ENCODE measurements around the gene ADAM11. TPM values are rescaled to one million over a fixed set of nuclear protein-coding genes. Genes with fewer than 3 reads are reported as not detected.
"Not testable (repeated sequence)": the region's sequence is repeated elsewhere in the genome, so short reads cannot be mapped to it uniquely, and the experiment has no call there.

The ADAM11 gene, protein sequence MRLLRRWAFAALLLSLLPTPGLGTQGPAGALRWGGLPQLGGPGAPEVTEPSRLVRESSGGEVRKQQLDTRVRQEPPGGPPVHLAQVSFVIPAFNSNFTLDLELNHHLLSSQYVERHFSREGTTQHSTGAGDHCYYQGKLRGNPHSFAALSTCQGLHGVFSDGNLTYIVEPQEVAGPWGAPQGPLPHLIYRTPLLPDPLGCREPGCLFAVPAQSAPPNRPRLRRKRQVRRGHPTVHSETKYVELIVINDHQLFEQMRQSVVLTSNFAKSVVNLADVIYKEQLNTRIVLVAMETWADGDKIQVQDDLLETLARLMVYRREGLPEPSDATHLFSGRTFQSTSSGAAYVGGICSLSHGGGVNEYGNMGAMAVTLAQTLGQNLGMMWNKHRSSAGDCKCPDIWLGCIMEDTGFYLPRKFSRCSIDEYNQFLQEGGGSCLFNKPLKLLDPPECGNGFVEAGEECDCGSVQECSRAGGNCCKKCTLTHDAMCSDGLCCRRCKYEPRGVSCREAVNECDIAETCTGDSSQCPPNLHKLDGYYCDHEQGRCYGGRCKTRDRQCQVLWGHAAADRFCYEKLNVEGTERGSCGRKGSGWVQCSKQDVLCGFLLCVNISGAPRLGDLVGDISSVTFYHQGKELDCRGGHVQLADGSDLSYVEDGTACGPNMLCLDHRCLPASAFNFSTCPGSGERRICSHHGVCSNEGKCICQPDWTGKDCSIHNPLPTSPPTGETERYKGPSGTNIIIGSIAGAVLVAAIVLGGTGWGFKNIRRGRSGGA
- under 1 TPM; under 0.01 to 0.98 (median 0.64) TPM for total RNA-seq

DNA sequence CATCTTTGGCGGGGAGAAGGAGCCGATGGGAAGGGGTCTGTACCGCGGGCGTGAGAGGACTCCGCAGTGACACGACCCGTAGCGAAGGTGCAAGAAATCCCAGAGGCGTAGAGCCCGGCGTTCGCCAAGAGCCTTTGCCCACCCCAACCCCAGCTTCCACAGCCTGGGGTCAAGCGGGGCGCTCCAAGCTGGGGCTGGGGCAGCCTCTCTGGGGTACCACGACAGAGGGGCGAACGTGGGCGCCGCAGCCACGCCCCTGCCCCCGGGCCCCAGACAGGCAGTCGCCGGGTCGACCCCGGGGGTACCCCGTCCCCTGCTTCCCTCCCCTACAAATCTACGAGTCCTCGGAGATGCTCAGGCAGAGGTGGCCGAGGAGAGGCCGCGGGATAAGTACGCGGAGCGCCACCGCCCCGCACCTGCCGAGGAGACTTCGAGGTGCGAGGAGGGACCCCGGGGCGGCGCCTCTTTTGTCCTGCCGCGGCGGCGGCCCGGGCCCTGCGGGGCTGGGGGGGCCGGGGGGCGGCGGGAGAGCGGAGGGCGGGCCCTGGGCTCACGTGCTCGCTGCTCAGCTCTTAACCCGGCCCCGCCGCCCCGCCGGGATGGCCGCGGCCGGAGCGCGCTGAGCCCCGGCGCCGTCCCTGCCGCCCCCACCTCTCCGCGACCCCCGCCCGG lies at the start of gene ADAM11:
Gene ADAM11 (plus strand): TSS at position 575 of the 672 bp plus-strand sequence. CDS start 212 bp downstream, outside the sequence.
- no peak for DNase-seq (ENCODE audit: extremely low spot score)
- Histone ChIP-seq H3K4me3 (peak within 1 kb of the TSS; percentile 56 to 63 (median 58)), H3K9me3 (no peaks in the 10 kb centered on the region), H3K36me3 (no peaks in the 10 kb centered on the region), H3K4me1 (peaks cover 15 to 22% (median 17%) of the 10 kb centered on the region in 4 donors), H3K27ac (replicated peaks in 1 of 4) (no peak within 1 kb of the TSS), H3K27me3 (peaks cover 0 to 56% (median 22%) of the 10 kb centered on the region in 4 donors)
- intact Hi-C loops (cut with DNase I) = no loop called here
- TF ChIP-seq EP300 (IDR thresholded peaks at IDR 0.05) = no peak
- 20% methylated on average over 8 of the region's 74 CpGs for WGBS

DNA sequence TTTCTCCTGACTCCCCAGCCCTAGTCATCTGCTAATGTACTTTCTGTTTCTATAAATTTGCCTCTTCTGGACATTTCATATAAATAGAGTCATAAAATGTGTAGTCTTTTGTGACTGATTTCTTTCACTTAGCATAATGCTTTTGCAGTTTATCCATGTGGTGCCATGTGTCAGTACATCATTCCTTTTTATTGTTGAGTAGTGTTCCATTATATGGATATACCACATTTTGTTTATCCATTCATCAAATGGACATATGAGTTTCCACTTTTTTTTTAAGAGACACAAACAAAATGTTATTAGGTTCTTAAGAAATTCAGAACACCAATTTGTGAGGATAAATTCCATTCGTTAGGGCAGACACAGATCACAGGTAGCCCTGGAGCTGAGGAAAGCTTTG lies 39.3 kb upstream of the ADAM11 start:
- WGBS = 100% methylated on average over 1 of the region's 1 CpG
- intact Hi-C loops (cut with DNase I) = no loop called here
- H3K9me3 ChIP-seq = no peaks in the 10 kb centered on the region
- H3K4me1 ChIP-seq = no peaks in the 10 kb centered on the region
- TF ChIP-seq EP300 (IDR thresholded peaks at IDR 0.05) = no peak
- no peak for TF ChIP-seq POLR2AphosphoS5 (IDR thresholded peaks at IDR 0.05)
- TF ChIP-seq POLR2A (IDR thresholded peaks at IDR 0.05; ENCODE audit: low read depth) = no peak
- TF ChIP-seq, protein P1, sequence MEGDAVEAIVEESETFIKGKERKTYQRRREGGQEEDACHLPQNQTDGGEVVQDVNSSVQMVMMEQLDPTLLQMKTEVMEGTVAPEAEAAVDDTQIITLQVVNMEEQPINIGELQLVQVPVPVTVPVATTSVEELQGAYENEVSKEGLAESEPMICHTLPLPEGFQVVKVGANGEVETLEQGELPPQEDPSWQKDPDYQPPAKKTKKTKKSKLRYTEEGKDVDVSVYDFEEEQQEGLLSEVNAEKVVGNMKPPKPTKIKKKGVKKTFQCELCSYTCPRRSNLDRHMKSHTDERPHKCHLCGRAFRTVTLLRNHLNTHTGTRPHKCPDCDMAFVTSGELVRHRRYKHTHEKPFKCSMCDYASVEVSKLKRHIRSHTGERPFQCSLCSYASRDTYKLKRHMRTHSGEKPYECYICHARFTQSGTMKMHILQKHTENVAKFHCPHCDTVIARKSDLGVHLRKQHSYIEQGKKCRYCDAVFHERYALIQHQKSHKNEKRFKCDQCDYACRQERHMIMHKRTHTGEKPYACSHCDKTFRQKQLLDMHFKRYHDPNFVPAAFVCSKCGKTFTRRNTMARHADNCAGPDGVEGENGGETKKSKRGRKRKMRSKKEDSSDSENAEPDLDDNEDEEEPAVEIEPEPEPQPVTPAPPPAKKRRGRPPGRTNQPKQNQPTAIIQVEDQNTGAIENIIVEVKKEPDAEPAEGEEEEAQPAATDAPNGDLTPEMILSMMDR (IDR thresholded peaks at IDR 0.05) = no peak
- H3K27ac ChIP-seq (replicated peaks in 1 of 4) = no peak overlapping the region
- H3K4me3 ChIP-seq = no peak overlapping the region
- H3K36me3 ChIP-seq = peaks cover 0 to 26% (median 9%) of the 10 kb centered on the region in 4 donors
- no peaks in the 10 kb centered on the region for H3K27me3 ChIP-seq
- DNase-seq (ENCODE audit: extremely low spot score) = no peak

DNA sequence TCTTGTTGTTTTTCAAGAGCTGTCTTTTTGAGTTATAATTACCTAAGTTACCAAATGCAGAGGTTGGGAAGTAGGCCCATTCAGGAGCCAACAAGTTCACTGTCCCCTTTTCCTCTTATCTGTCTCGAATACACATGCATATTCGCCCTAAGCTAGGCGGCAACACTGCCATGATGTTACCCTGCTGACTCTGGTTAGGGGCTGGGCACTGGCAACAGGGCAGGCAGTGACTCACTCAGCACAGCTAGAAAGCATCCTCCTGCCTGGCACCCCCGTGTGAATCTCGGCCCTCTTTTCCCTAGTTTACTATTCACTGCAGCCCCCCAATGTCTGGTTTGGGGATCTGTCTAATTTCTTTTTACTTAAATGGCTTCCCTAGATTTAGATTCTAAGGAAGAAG lies 36.5 kb upstream of the ADAM11 start:
- TF ChIP-seq, protein P1 (IDR thresholded peaks at IDR 0.05) = no peak
- TF ChIP-seq EP300 (IDR thresholded peaks at IDR 0.05) (no peak), POLR2A (IDR thresholded peaks at IDR 0.05; ENCODE audit: low read depth) (no peak), POLR2AphosphoS5 (IDR thresholded peaks at IDR 0.05) (no peak)
- no peak for DNase-seq (ENCODE audit: extremely low spot score)
- Histone ChIP-seq H3K4me1 (no peaks in the 10 kb centered on the region), H3K36me3 (peaks cover 0 to 29% (median 10%) of the 10 kb centered on the region in 4 donors), H3K4me3 (no peak overlapping the region), H3K27ac (replicated peaks in 1 of 4) (no peak overlapping the region), H3K9me3 (no peaks in the 10 kb centered on the region), H3K27me3 (no peaks in the 10 kb centered on the region)
- intact Hi-C loops (cut with DNase I) = no loop called here
- WGBS = 85% methylated on average over 5 of the region's 5 CpGs

DNA sequence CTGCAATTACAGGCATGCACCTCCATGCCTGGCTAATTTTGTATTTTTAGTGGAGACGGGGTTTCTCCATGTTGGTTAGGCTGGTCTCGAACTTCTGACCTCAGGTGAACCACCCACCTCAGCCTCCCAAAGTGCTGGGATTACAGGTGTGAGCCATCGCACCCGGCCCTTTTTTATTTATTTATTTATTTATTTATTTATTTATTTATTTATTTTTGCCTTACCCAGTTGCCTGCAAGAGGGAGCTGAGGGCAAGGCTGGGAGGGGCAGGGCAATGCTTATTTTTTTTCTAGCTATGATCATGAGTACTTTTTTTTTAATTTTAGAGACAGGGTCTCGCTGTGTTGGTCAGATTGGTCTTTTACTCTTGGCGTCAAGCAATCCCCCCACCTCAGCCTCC lies 32.7 kb upstream of the ADAM11 start:
- peaks cover 8 to 45% (median 24%) of the 10 kb centered on the region in 4 donors for H3K36me3 ChIP-seq
- H3K27ac ChIP-seq (replicated peaks in 1 of 4); H3K9me3 ChIP-seq; H3K4me1 ChIP-seq; H3K27me3 ChIP-seq; DNase-seq (ENCODE audit: extremely low spot score); H3K4me3 ChIP-seq; intact Hi-C loops (cut with DNase I): not testable (repeated sequence)
- WGBS = 93% methylated on average over 6 of the region's 6 CpGs

DNA sequence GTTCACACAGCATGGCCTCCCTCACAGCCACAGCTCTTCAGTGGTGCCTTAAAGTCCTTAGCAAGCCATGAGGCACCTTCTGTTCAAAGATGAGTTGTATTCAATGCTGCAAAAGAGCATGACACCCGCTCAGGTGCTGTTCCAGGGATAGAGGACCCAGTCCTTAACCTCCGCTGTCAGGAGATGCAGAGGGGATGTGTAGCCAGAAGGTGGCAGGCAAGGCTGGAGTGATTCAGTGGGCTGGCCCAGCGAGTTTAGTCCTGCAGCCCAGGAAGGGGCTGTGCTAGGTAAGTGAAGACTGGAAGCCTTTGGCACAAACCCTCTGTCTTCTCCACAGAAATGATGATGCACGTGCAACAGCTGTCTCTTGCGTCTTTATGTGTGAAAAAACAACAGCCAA lies 25.0 kb upstream of the ADAM11 start:
- no peak for DNase-seq (ENCODE audit: extremely low spot score)
- no peaks in the 10 kb centered on the region for H3K27me3 ChIP-seq
- intact Hi-C loops (cut with DNase I) = no loop called here
- H3K36me3 ChIP-seq = peaks cover 5 to 53% (median 16%) of the 10 kb centered on the region in 4 donors
- H3K27ac ChIP-seq (replicated peaks in 1 of 4) = no peak overlapping the region
- WGBS = 63% methylated on average over 3 of the region's 5 CpGs
- no peak overlapping the region for H3K4me3 ChIP-seq
- TF ChIP-seq POLR2AphosphoS5 (IDR thresholded peaks at IDR 0.05) (no peak), EP300 (IDR thresholded peaks at IDR 0.05) (no peak), POLR2A (IDR thresholded peaks at IDR 0.05; ENCODE audit: low read depth) (no peak)
- TF ChIP-seq, protein P1 (IDR thresholded peaks at IDR 0.05) = no peak
- no peaks in the 10 kb centered on the region for H3K9me3 ChIP-seq
- no peaks in the 10 kb centered on the region for H3K4me1 ChIP-seq

Measured in esophagus muscularis mucosa (tissue), 4 donors.